Ectodermal cell (in vitro differentiated cells): ENCODE results near the gene ALX1.
"Not testable (repeated sequence)": the region's sequence is repeated elsewhere in the genome, so short reads cannot be mapped to it uniquely, and the experiment has no call there.

Source experiments
- H3K27ac ChIP-seq: 2 replicates; pipeline ENCODE4 v1.7.0; 2013; ENCODE audit warnings: mild to moderate bottlenecking, low read depth, low read length; ENCODE audit not compliant: insufficient read depth, poor library complexity, severe bottlenecking
- H3K27me3 ChIP-seq: 2 replicates; pipeline ENCODE4 v1.7.0; 2013; ENCODE audit warnings: mild to moderate bottlenecking, low read length; ENCODE audit not compliant: insufficient read depth, control insufficient read depth, poor library complexity, severe bottlenecking
- H3K36me3 ChIP-seq: one replicate; pipeline ENCODE4 v1.7.0; 2013; ENCODE audit warnings: low read length; ENCODE audit not compliant: control insufficient read depth, insufficient read depth
- H3K4me1 ChIP-seq: one replicate; pipeline ENCODE4 v1.7.0; 2013; ENCODE audit warnings: low read length; ENCODE audit not compliant: control insufficient read depth, insufficient read depth
- H3K4me3 ChIP-seq: 2 replicates; pipeline ENCODE4 v1.7.0; 2013; ENCODE audit warnings: low read depth, low read length, control low read depth; ENCODE audit not compliant: insufficient read depth
- H3K9me3 ChIP-seq: 2 replicates; pipeline ENCODE4 v1.7.0; 2013; ENCODE audit warnings: mild to moderate bottlenecking, low read length, moderate library complexity; ENCODE audit not compliant: control insufficient read depth
- WGBS, 2 experiments: methylation state at CpG; one replicate each; pipeline ENCODE4 v1.1.7; 2013; ENCODE audit warnings: missing lambda C conversion rate in 2 of 2; 5-methylcytosine and 5-hydroxymethylcytosine counted together

Gene ALX1

GRCh38 chr12:85299053-85299452, 19.0 kb downstream of the ALX1 start:
- Histone ChIP-seq H3K9me3 (no peaks in the 10 kb centered on the region), H3K4me3 (no peak overlapping the region), H3K27me3 (no peaks in the 10 kb centered on the region), H3K36me3 (no peaks in the 10 kb centered on the region), H3K4me1 (no peaks in the 10 kb centered on the region), H3K27ac (no peak overlapping the region)
- WGBS, 2 experiments: 89 to 100% methylated on average over 1 to 2 of the region's 2 CpGs

- H3K27me3 ChIP-seq: no peaks in the 10 kb centered on the region
- no peak overlapping the region for H3K4me3 ChIP-seq
- no peaks in the 10 kb centered on the region for H3K36me3 ChIP-seq
- 85 to 90% methylated on average over 7 of the region's 7 CpGs for WGBS, 2 experiments
- no peaks in the 10 kb centered on the region for H3K4me1 ChIP-seq
- no peaks in the 10 kb centered on the region for H3K9me3 ChIP-seq
- no peak overlapping the region for H3K27ac ChIP-seq
Measured at GRCh38 chr12:85301051-85301450, 21.0 kb downstream of the ALX1 start.

- WGBS, 2 experiments: 84% methylated on average over 4 of the region's 5 CpGs
- Histone ChIP-seq H3K27ac (no peak overlapping the region), H3K36me3 (no peaks in the 10 kb centered on the region), H3K4me3 (no peak overlapping the region), H3K27me3 (no peaks in the 10 kb centered on the region), H3K9me3 (no peaks in the 10 kb centered on the region), H3K4me1 (no peaks in the 10 kb centered on the region)
Measured at GRCh38 chr12:85308374-85308773, 28.4 kb downstream of the ALX1 start.

DNA sequence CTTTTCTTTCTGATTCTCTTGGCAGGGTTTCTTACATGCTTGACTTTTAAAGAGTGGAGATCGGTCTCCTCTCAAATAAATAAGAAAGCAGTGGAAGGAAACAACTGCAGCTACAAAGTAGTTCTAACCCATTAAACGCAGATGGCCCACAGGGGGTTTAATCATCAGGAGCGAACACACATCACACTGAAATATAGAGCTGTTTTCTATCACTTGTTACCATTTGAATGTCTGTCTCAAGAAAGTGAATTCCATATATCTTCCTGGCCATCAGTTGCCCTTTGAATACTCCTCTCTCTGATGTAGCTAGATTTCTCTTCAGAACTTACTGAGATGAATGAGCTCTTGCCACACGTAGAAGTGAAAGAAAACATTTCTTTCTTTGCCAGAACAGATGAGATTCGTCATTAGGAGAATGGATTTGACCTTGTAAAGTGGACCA, 29.1 kb downstream of the ALX1 start:
- WGBS, 2 experiments: 83 to 88% methylated on average over 5 of the region's 5 CpGs
- Histone ChIP-seq H3K27me3 (no peaks in the 10 kb centered on the region), H3K27ac (no peak overlapping the region), H3K4me3 (no peak overlapping the region), H3K36me3 (no peaks in the 10 kb centered on the region), H3K4me1 (no peaks in the 10 kb centered on the region), H3K9me3 (no peaks in the 10 kb centered on the region)

GRCh38 chr12:85310025-85310424, 30.0 kb downstream of the ALX1 start:
- no peaks in the 10 kb centered on the region for H3K4me1 ChIP-seq
- no peaks in the 10 kb centered on the region for H3K36me3 ChIP-seq
- H3K27ac ChIP-seq: no peak overlapping the region
- WGBS, 2 experiments: 88 to 93% methylated on average over 3 of the region's 3 CpGs
- H3K4me3 ChIP-seq: no peak overlapping the region
- no peaks in the 10 kb centered on the region for H3K27me3 ChIP-seq
- H3K9me3 ChIP-seq: no peaks in the 10 kb centered on the region

DNA sequence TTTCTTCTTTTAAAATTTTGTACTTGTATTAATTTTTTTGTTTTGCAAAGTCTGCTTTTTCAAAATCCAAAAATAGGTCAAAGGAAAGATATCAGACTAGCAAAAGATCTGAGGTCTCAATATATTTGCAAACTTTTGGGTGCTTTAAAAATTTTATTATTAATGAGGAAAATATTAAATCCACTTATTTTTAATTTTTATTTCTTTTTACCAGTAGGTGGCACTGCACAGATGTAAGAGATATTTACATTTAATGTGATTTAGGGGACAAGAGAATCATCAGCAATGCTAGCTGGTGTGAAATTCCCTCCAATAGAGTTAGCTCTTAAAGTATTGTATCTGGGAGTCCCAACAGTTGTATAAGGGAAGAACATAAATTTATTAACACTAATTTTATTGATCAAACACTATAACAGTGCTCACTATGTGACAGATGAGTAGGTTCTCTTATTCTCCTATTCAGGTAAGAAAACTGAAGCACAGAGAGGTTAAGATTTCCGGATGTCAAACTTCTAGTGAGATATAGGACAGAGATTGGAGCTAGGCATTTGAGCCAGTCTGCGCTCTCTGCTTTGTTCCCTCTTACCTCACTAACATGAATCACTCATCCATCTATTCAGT, 30.5 kb downstream of the ALX1 start:
- H3K4me3 ChIP-seq: no peak overlapping the region
- no peaks in the 10 kb centered on the region for H3K4me1 ChIP-seq
- no peak overlapping the region for H3K27ac ChIP-seq
- H3K9me3 ChIP-seq: no peaks in the 10 kb centered on the region
- H3K27me3 ChIP-seq: no peaks in the 10 kb centered on the region
- 98 to 100% methylated on average over 1 to 2 of the region's 2 CpGs for WGBS, 2 experiments
- no peaks in the 10 kb centered on the region for H3K36me3 ChIP-seq

DNA sequence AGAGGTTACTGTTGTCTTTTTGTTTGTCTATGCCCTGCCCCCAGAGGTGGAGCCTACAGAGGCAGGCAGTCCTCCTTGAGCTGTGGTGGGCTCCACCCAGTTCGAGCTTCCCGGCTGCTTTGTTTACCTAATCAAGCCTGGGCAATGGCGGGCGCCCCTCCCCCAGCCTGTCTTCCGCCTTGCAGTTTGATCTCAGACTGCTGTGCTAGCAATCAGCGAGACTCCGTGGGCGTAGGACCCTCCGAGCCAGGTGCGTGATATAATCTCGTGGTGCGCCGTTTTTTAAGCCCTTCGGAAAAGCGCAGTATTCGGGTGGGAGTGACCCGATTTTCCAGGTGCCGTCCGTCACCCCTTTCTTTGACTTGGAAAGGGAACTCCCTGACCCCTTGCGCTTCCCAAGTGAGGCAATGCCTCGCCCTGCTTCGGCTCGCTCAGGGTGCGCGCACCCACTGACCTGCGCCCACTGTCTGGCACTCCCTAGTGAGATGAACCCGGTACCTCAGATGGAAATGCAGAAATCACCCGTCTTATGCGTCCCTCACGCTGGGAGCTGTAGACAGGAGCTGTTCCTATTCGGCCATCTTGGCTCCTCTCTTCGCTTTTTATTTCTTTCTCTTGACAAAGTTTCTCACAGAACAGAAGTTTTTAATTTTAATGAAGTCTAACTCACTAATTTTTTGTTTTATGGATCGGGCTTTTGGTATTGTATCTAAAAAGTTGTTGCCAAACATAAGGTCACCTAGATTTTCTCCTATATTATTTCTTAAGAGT, 38.0 kb downstream of the ALX1 start:
- H3K4me1 ChIP-seq, H3K27ac ChIP-seq, H3K4me3 ChIP-seq, H3K9me3 ChIP-seq, H3K36me3 ChIP-seq, H3K27me3 ChIP-seq: not testable (repeated sequence)
- WGBS, 2 experiments: 80 to 87% methylated on average over 32 of the region's 33 CpGs

- Histone ChIP-seq H3K4me1 (no peaks in the 10 kb centered on the region), H3K4me3 (no peak overlapping the region), H3K27ac (no peak overlapping the region), H3K36me3 (no peaks in the 10 kb centered on the region), H3K27me3 (no peaks in the 10 kb centered on the region), H3K9me3 (no peaks in the 10 kb centered on the region)
- WGBS, 2 experiments: 82% methylated on average over 1 of the region's 2 CpGs; no CpG with 5 or more reads in 1 of the 2 experiments
Measured at GRCh38 chr12:85322715-85323114, 42.7 kb downstream of the ALX1 start.

- Histone ChIP-seq H3K27me3 (no peaks in the 10 kb centered on the region), H3K9me3 (no peaks in the 10 kb centered on the region), H3K36me3 (no peaks in the 10 kb centered on the region), H3K4me1 (no peaks in the 10 kb centered on the region), H3K27ac (no peak overlapping the region), H3K4me3 (no peak overlapping the region)
- 48% methylated on average over 2 of the region's 2 CpGs for WGBS, 2 experiments
Measured at GRCh38 chr12:85325442-85325841, 45.4 kb downstream of the ALX1 start.

DNA sequence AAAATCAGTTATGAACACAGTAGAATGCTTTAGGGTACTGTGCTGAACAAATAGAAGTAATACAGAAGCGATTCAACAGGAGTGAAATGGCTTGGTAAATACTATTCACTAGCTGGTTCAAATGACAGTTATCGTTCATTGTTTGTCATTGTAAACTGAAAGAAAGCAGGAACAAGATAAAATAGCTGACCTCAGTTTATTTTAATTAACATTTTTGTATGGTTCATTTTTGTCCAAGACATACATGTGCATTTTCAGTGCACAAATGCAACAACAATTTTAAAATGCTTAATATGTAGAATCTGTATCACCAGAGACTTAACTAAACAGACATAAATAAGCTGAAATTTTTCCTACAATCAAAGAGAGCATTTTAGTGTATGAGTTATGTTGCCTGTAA, 49.9 kb downstream of the ALX1 start:
- H3K4me3 ChIP-seq: no peak overlapping the region
- no peaks in the 10 kb centered on the region for H3K4me1 ChIP-seq
- no peaks in the 10 kb centered on the region for H3K9me3 ChIP-seq
- no peaks in the 10 kb centered on the region for H3K27me3 ChIP-seq
- WGBS, 2 experiments: 92% methylated on average over 2 of the region's 2 CpGs
- no peak overlapping the region for H3K27ac ChIP-seq
- no peaks in the 10 kb centered on the region for H3K36me3 ChIP-seq
